GM19455 (cell line): ENCODE measurements around the gene ZNF593OS.

Experiments used
- ATAC-seq: cut with Tn5 transposase; IDR thresholded peaks from one replicate; pipeline ENCODE4 v1.9.1; 2021; ENCODE audit not compliant: unreplicated experiment

Gene ZNF593OS

DNA sequence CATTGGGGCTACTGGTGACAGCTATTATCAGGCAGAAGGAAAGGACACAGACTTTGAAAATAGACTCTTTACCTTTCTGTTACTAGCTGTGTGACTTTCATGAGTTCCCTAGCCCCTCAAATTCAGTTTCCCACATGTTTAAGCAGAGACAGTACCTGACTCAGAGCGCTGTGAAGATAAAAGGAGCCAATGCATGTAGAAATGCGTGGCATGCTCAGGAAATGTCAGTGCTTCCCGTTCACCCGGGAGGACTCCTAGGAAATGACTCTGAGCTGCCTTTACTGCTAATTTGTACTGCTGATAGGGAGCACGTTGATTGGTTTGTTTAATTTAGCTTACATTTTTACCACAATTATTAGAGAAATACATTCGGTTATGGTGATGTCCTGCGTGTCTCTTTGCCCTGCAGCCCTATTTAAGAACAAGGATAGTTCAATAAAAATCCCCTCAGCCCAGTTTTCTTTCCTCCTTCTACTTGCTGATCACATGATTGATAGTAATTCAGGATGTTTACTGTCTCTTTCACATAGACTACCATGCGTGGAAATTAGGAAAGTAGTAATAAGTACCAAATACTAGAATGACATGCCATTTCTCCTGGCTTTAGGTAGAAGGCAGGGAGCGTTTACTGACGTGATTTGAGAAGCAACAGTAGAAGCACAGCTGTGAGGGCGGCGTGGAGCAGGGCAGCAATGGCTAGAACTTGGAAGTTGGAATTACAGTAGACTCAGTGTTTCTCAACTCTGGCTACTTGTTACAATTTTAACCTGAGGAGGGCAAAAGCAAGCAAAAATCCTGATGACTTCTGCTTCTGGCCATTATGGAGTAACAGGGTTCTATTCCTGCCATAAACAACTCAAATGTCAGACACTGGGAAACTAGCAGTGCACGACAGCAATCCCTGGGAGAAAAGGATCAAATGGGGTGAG lies 44.1 kb downstream of the ZNF593OS start:
- ATAC-seq = no peak

DNA sequence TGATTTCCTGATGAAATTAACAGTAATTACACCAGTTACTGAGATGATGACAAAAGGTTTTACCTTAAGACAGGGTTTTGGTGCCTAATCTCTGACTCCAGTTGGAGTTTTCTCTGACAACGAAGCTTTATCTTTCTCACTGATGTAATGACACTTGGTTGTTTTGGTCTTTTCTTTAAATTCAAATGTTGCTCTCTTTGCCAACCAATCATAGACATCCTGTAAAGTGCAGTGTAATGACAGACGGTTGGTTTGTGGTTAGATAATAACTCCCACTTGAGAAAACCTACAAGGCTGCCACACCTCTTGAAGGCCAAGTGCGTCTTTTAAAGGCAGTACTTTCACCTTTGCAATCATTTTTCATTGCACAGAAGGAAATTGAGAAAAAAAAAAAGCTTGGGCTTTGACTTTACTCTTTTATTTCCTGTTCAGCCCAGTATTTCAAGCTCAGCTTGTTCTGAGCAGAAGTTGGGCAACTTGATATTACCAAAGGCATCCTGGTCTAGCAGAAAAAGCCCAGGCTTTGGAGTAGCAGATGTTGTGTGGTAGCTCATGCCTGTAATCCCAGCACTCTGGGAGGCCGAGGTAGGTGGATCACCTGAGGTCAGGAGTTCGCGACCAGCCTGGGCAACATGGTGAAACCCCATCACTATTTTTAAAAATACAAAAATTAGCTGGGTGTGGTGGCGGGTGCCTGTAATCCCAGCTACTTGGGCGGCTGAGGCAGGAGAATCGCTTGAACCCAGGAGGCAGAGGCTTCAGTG lies 45.1 kb downstream of the ZNF593OS start:
- peak; percentile 57 for ATAC-seq

DNA sequence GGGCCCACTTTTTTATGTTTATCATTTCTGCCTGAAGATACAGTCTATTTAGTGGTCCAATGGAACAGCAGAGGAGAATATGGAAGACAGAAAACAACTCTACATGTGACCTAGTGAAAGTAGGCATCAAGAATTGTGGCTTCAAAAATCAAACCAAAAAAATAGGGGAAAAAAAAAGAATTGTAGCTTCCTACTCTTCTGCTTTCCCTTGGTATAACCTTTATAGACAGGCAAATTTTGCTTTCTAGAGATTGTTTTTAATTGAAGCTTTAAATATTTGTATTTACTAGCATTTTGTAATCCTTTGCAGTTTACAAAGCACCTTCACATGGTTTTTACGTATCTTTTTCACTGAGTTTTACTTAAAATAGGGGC lies 45.7 kb downstream of the ZNF593OS start:
- ATAC-seq = no peak

DNA sequence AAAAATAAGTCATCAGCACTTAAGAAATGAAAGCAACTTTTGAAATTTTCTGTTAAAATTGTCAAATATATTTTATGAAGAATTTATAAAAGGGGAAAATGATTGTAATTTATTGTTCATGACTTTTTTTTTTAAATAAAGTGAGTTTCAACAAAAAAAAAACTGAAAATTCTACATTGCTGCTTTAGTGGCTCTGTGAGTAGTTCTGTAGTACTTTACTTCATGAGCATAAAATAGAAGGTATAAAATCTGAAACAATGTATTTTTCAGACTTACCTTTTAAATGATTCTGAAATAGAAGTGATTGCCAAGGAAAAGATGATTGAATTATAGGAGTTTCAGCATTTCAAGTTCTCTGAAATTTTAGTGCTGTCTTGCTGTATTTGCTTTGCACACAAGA lies 46.2 kb downstream of the ZNF593OS start:
- no peak for ATAC-seq

DNA sequence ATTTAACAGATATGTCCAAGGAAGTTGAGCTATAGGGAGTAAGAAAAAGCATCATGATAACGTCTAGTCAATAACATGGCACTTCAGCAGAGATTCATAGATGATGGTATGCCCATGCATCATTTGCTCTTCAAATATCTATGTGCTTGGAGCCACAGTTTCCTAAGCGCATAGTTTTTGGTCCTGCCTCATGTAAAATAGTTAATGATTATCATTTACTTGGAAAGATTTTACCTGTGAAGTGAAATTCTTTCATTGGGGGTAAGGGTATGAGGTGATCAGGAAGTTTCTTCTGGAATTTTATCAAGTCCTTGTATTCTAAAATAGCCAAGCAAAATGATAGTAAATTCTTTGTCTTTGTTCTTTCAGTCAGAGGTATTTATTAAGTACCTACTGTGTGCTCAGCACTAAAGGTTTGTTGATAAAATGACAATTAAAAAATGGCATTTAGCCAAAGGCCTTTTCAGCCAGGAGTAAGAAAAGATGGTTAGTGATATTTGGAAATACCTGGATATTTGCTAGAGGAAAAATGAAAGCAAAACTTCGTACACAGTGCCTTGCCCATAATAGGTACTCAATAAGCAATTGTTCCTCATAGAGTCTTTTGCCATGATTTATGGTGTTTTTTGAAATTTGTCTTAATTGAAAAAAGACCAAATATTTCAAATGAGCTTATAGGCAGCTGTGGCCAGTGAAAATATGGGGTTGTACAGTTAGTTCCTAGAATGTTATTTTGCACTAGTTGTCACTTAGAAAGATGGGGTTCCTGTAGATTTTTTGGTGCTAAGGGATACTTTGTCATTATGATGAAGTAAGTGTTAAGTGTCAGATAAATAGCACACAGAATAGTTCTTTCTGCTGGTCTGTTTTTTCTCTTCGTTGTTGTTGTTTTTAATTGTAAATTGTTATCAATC lies 47.0 kb downstream of the ZNF593OS start:
- no peak for ATAC-seq

DNA sequence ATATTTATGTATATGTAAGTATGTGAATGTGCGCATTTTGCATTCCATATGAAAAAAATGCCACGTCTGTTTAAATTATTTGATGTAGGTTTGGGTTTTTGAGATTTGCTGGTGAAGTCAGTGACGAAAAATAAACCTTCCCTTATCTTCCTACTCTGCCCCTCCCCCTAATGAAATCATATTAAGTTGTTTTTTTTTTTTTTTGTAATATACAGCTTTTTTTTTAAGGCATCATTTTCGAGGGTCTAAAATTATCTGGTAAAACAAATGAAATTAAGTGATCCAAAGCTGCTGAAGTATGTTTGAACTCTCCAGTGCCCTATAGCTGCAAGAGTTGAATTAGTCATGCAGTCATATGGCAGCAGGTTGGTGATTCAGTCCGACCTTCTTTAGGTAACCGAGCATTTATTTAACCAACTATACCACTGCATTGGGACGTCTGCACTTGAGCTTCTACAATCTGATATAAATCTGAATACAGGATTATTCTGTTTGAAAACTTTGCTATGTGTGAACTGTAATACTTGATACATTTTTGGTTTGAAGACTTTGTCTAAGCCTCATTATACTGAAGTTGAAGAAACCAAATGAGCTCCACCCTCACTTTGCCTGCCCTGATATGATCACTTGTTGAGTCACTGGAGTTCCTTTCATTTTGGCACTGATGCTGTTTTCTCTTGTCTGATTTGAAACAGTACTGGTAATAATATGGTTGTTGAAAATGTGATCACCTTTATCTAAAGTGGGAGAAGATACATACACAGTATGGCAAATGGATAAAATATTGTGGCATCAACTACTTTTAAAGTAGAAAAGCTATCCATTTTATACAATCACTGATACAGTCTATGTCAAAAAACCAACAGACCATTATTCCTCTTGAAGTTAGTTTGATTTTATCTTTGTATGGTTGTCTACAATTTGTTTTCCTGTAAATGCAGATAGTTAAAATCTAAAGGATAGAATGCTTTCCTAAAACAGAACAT lies 48.4 kb downstream of the ZNF593OS start:
- no peak for ATAC-seq

DNA sequence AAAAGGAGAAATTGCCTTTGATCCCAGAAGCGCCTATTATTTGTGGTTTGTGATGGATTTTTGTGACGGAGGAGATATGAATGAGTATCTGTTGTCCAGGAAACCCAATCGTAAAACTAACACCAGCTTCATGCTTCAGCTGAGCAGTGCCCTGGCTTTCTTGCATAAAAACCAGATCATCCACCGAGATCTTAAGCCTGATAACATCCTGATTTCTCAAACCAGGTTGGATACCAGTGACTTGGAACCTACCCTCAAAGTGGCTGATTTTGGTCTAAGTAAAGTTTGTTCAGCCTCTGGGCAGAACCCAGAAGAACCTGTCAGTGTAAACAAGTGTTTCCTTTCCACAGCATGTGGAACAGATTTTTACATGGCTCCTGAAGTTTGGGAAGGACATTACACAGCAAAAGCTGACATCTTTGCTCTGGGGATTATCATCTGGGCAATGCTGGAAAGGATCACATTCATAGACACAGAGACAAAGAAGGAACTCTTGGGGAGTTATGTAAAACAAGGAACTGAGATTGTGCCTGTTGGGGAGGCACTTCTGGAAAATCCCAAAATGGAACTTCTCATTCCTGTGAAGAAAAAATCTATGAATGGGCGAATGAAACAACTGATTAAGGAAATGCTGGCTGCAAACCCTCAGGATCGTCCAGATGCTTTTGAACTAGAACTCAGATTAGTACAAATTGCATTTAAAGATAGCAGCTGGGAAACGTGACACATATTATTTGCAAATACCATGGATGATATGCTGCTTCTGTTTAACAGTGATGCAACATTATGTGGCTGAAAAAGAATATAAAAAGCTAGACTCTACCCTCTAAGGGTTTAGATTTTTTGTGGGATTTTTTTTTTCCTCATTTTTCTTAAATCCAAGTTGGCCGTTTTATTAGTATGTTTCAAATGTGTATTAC lies 49.5 kb downstream of the ZNF593OS start:
- no peak for ATAC-seq

DNA sequence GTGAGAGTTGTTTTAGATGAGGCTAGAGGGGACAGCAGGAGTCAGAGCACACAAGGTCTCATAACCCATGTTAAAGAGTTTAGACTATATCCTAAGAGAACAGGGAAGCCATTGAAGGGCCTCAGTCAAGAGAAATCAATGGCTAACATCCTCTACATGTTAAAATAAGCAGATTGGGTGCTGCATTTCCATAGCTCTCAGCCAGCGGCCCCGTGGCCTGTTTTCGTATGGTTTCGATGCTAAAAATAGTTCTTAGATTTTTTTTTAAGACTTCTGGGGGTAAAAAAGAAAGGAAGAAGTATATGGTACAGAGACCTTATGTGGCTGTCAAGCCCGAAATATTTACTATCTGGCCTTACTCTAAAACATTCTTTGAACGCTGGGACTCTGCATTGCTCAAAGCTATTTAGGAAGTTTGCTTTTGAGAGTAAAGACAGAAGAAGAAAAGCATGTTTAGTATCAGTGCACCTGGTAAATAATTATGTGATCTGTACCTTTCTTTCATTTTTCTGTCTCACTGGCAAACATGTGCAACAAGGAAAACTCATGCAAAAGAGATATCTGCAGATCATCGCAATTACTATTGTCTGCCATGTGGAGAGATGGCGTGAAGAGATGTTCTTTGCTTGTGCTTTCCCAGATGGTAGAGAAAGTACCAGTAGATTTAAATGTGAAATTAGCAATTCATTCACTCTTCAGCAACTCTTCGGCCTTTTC lies 51.6 kb downstream of the ZNF593OS start:
- no peak for ATAC-seq
